ENCODE data around the gene IPO5. TPM values are rescaled to one million over a fixed set of nuclear protein-coding genes. Genes with fewer than 3 reads are reported as not detected.

The IPO5 gene
- total RNA-seq, 1 donor, result 316 TPM

GRCh38 chr13:97979556-97979955 lies 26.1 kb downstream of the IPO5 start:
- peaks cover 71% of the 10 kb centered on the region for H3K79me2 ChIP-seq (ENCODE audit: insufficient read depth, low read length)
- H3K4me1 ChIP-seq (ENCODE audit: insufficient read depth, low read length), result peaks cover 46% of the 10 kb centered on the region
- no peak overlapping the region for H2AFZ ChIP-seq (ENCODE audit: low read length)
- H3K27me3 ChIP-seq (ENCODE audit: insufficient read depth, low read length), result no peaks in the 10 kb centered on the region
- no peak for DNase-seq (ENCODE audit: insufficient read length, low spot score, missing footprints)
- no peak overlapping the region for H3K4me3 ChIP-seq (ENCODE audit: insufficient read depth, low read length)
- no peak for TF ChIP-seq CTCF (IDR thresholded peaks at IDR 0.05; ENCODE audit: extremely low read depth, low read depth, low read length)
- peak overlapping the region; percentile 89 for H3K4me2 ChIP-seq (ENCODE audit: insufficient read depth, low read length)
- H3K27ac ChIP-seq (ENCODE audit: low read depth, low read length), result peak overlapping the region; percentile 79
- peaks cover 18% of the 10 kb centered on the region for H3K36me3 ChIP-seq (ENCODE audit: insufficient read depth, low read length)
- H4K20me1 ChIP-seq (ENCODE audit: insufficient read depth, low read length), result no peaks in the 10 kb centered on the region
- no peaks in the 10 kb centered on the region for H3K9me3 ChIP-seq (ENCODE audit: low read depth, low read length)

GRCh38 chr13:97982286-97982685 lies 28.8 kb downstream of the IPO5 start:
- Histone ChIP-seq H3K9me3 (ENCODE audit: low read depth, low read length) (no peaks in the 10 kb centered on the region), H3K27ac (ENCODE audit: low read depth, low read length) (peak overlapping the region; percentile 52), H3K36me3 (ENCODE audit: insufficient read depth, low read length) (peaks cover 46% of the 10 kb centered on the region), H3K4me2 (ENCODE audit: insufficient read depth, low read length) (no peak overlapping the region), H2AFZ (ENCODE audit: low read length) (no peak overlapping the region), H4K20me1 (ENCODE audit: insufficient read depth, low read length) (no peaks in the 10 kb centered on the region), H3K4me1 (ENCODE audit: insufficient read depth, low read length) (peaks cover 40% of the 10 kb centered on the region), H3K4me3 (ENCODE audit: insufficient read depth, low read length) (no peak overlapping the region), H3K27me3 (ENCODE audit: insufficient read depth, low read length) (no peaks in the 10 kb centered on the region), H3K79me2 (ENCODE audit: insufficient read depth, low read length) (peaks cover 85% of the 10 kb centered on the region)
- peak; percentile 26 for DNase-seq (ENCODE audit: insufficient read length, low spot score, missing footprints)
- no peak for TF ChIP-seq CTCF (IDR thresholded peaks at IDR 0.05; ENCODE audit: extremely low read depth, low read depth, low read length)

- TF ChIP-seq CTCF (IDR thresholded peaks at IDR 0.05; ENCODE audit: extremely low read depth, low read depth, low read length), result no peak
- H3K36me3 ChIP-seq (ENCODE audit: insufficient read depth, low read length), result peaks cover 90% of the 10 kb centered on the region
- no peak for DNase-seq (ENCODE audit: insufficient read length, low spot score, missing footprints)
- peaks cover 4% of the 10 kb centered on the region for H3K4me1 ChIP-seq (ENCODE audit: insufficient read depth, low read length)
- no peaks in the 10 kb centered on the region for H3K27me3 ChIP-seq (ENCODE audit: insufficient read depth, low read length)
- no peak overlapping the region for H3K27ac ChIP-seq (ENCODE audit: low read depth, low read length)
- peaks cover 47% of the 10 kb centered on the region for H3K79me2 ChIP-seq (ENCODE audit: insufficient read depth, low read length)
- H3K4me3 ChIP-seq (ENCODE audit: insufficient read depth, low read length), result no peak overlapping the region
- H2AFZ ChIP-seq (ENCODE audit: low read length), result no peak overlapping the region
- no peaks in the 10 kb centered on the region for H4K20me1 ChIP-seq (ENCODE audit: insufficient read depth, low read length)
- H3K9me3 ChIP-seq (ENCODE audit: low read depth, low read length), result no peaks in the 10 kb centered on the region
- no peak overlapping the region for H3K4me2 ChIP-seq (ENCODE audit: insufficient read depth, low read length)
Measured at GRCh38 chr13:97986835-97987234, 33.4 kb downstream of the IPO5 start.

- peaks cover 88% of the 10 kb centered on the region for H3K36me3 ChIP-seq (ENCODE audit: insufficient read depth, low read length)
Measured at GRCh38 chr13:97999653-98000052, 46.2 kb downstream of the IPO5 start.

More at GRCh38 chr13:97999653-98000052, 46.2 kb downstream of the IPO5 start:
- Histone ChIP-seq H3K79me2 (ENCODE audit: insufficient read depth, low read length) (peaks cover 4% of the 10 kb centered on the region), H3K4me3 (ENCODE audit: insufficient read depth, low read length) (no peak overlapping the region), H4K20me1 (ENCODE audit: insufficient read depth, low read length) (no peaks in the 10 kb centered on the region), H3K9me3 (ENCODE audit: low read depth, low read length) (no peaks in the 10 kb centered on the region), H3K27ac (ENCODE audit: low read depth, low read length) (no peak overlapping the region), H3K27me3 (ENCODE audit: insufficient read depth, low read length) (no peaks in the 10 kb centered on the region), H3K4me1 (ENCODE audit: insufficient read depth, low read length) (peaks cover 3% of the 10 kb centered on the region), H2AFZ (ENCODE audit: low read length) (no peak overlapping the region), H3K4me2 (ENCODE audit: insufficient read depth, low read length) (no peak overlapping the region)
- DNase-seq (ENCODE audit: insufficient read length, low spot score, missing footprints), result no peak
- TF ChIP-seq CTCF (IDR thresholded peaks at IDR 0.05; ENCODE audit: extremely low read depth, low read depth, low read length), result no peak

Data from osteoblast (primary cell).